Prostate gland (tissue), 2 donors: Measurements from ENCODE around the gene NACC1.

Experiments used
- CTCF ChIP-seq, 4 experiments: fragments of 200-600 bp in 2 of 4; fragments of 450-650 bp in 2 of 4; sonication (generic) in 2 of 4; IDR thresholded peaks; 1 replicate in 3 of 4; 2 replicates in 1 of 4; pipeline ENCODE4 v1.5.1; 2016 to 2019; ENCODE audit warnings: antibody characterized with exemption in 4 of 4, mild to moderate bottlenecking in 2 of 4, moderate library complexity in 2 of 4
- POLR2A ChIP-seq: fragments of 450-650 bp; IDR thresholded peaks from one replicate; pipeline ENCODE4 v1.6.1; 2016; ENCODE audit warnings: antibody characterized with exemption, mild to moderate bottlenecking

GRCh38 chr19:13101590-13102415, 16.3 kb upstream of the NACC1 start:
- TF ChIP-seq CTCF (IDR thresholded peaks at IDR 0.05) (no peak), POLR2A (no peak)
